Amniotic epithelial cell (primary cell): ENCODE data around the gene SLC29A2.

Experiments used
- DNase-seq: peaks from one replicate; pipeline ENCODE4 v3.0.0-alpha.2; 2010; ENCODE audit warnings: low read depth

Gene SLC29A2

GRCh38 chr11:66371627-66372415 lies at the start of gene SLC29A2:
TSS of gene SLC29A2 (minus strand) at chr11:66371760. CDS start at chr11:66371591, 169 bp downstream.
- DNase-seq, result no peak

- DNase-seq, result no peak
Measured at GRCh38 chr11:66420671-66421476, 49.3 kb upstream of the SLC29A2 start, which contains the start of gene NPAS4. TSS of gene NPAS4 (plus strand) at chr11:66421035. CDS start at chr11:66421180, 145 bp downstream.

DNA sequence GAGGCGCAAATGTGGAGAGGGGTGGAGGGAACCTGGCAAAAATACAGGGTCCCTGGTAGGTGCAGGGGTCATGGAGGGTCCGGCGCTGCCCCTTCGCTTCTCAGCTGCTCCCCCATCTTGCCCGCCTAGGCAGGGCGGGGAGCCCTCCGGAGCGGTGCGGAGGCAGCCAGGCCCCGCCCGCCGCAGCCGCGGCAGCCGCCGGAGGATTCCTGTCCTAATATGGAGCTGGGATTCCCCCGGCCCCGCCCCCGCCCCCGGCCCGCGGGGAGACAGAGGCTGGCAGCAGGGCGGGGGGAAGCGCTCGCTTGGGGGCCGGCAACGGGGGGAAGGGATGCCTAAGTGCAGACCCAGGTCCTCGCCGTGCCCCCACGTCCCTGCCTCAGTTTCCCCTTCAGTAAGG lies 48.3 kb upstream of the SLC29A2 start:
- no peak for DNase-seq

- no peak for DNase-seq
Measured at GRCh38 chr11:66418986-66419308, 47.4 kb upstream of the SLC29A2 start.

DNA sequence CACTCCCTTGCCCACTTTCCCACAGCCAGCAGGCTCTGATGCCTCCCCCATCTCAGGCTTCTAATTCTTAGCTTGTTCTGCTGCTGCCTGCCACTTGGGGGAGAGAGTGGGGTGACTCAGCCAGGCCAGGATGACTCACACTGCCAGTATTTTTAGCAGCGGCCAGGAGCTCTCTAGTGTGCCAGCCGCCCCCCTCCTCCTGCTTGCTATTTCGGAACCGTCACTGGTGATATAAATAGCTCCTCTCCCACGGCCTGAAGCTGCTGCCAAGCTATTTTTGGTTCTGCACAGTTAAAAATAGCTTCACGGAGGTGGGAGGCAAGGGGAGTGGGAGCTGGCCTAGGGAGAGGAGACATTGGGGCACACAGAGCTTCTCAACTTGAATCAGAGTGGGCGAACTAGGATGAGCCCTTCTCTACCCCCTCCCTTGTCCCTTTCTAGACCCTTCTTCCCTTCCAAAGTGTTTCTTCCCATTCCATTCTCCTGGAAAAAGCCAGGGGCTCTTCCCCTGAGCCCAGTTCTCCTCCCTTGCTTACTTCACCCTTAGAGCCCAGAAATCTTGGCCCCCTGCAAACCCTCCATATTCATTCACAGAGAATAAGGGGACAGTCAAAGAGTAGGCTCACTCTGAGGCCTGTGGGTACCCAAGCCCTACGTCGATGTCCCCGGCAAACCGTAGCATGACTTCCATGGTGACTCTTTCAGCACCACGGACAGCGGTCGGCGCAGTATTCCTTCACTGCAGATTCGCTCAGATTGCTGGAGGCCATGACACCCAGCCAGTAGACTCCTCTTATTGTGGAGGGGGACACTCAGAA lies 46.8 kb upstream of the SLC29A2 start:
- peak; percentile 90 for DNase-seq

- no peak for DNase-seq
Measured at GRCh38 chr11:66417000-66417399, 45.4 kb upstream of the SLC29A2 start.

DNA sequence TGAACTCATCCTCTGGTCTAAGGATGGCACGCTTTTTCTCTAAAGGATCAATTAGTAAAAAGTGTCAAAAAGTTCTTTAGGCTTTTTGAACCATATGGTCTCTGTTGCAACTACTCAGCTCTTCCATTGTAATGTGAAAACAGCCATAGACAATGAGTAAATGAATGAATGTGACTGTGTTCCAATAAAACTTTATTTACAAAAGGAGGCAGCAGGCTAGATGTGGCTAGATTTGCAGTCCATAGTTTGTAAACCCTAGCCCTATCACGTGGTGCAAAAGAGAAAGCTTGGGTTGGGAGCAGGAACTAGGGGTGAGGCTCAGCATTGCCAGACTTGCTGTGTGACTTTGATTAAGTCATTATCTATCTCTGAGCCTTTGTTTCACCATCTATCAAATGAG lies 43.9 kb upstream of the SLC29A2 start:
- DNase-seq, result no peak

- peak; percentile 22 for DNase-seq
Measured at GRCh38 chr11:66414120-66414934, 42.8 kb upstream of the SLC29A2 start.

- no peak for DNase-seq
Measured at GRCh38 chr11:66413167-66413566, 41.6 kb upstream of the SLC29A2 start.

GRCh38 chr11:66412110-66412509 lies 40.5 kb upstream of the SLC29A2 start:
- no peak for DNase-seq

DNA sequence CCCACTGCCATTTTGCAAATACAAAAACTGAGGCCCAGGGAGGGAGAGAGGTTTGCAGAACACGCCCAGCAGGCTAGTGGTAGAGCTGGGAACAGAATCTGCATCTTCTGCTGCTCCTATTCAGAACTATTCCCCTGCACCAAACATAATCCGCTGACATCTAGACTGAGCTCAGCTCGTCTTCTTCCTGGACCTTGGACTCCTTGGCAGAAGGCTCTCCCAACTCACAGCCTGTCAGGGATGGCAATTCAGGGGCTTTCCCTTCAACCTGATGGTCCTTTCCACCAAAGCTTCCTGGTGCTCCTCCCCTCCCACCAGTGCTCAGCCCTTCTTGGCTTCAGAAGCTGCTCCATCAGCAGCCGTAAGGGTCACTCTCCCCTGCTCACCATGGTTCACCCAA lies 39.8 kb upstream of the SLC29A2 start:
- DNase-seq, result no peak

DNA sequence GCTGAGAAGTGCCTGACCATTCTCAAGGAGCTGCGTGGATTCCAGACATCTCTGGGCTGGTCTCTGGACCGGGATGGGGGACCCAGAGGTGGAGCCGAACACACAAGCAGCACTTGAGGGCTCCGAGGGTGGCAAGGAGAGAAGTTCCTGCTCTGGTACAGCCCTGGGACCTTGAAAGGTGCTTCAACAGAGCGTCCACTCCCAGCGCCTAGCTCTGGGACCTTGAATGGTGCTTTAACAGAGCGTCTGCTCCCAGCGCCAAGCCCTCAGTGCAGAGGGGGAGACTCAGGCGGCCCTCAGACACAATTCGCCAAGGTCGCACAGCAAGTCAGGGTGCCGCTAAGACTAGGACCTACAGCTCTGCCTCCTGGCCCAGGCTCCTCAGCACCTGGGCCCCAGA lies 38.6 kb upstream of the SLC29A2 start:
- no peak for DNase-seq

GRCh38 chr11:66409226-66409625 lies 37.7 kb upstream of the SLC29A2 start:
- DNase-seq, result no peak

GRCh38 chr11:66408488-66409214 lies 37.1 kb upstream of the SLC29A2 start:
- peak; percentile 83 for DNase-seq

DNA sequence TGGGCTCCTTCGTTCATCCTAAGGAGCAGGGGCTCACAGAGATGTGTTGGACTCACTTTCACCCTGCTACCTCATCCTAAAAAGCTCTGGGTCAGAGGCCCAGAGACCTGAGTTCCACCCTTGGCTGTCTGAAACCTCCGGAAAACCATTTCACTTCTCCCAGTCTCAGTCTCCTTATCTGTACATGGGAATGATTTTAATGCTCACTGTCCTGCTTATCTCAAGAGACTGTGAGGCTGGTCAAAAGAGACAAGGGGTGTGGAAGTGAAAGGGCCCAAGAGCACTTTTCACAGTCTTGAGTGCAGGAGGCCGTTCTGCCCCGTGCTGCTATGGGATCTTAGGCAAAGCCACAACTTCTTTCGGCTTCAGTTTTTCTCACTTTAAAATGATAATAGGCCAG lies 36.1 kb upstream of the SLC29A2 start:
- no peak for DNase-seq

- no peak for DNase-seq
Measured at GRCh38 chr11:66393954-66394353, 22.4 kb upstream of the SLC29A2 start.

GRCh38 chr11:66391322-66391721 lies 19.8 kb upstream of the SLC29A2 start:
- no peak for DNase-seq

DNA sequence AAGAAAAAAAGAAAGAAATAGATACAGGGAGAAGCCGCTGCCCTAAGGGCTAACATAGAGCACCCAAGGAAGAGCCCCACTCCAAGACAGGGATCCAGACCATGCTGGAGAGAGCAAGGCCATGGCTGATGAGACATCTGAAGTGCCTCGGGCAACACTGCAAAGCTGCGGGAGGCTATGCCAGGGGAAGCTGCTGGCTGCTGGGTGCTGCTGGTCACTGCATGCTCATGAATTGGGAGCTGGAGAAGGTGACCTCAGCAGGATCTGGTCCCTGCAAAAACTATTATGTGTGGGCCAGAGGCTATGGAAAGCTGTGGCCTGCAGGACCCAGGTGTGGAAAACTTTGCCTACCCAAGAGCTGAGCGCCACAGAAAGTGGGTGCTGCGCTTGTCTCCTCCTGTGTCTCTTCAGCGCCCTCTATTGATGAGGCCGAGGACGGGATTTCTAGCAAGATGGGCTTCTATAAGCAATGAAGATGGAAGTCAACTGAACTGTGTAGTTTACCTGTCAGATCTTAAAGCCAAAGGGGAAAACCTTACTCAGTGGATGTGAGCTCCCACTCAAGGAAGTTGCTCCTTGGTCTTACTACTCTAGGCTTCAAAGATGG lies 17.3 kb upstream of the SLC29A2 start:
- DNase-seq, result peak; percentile 72

DNA sequence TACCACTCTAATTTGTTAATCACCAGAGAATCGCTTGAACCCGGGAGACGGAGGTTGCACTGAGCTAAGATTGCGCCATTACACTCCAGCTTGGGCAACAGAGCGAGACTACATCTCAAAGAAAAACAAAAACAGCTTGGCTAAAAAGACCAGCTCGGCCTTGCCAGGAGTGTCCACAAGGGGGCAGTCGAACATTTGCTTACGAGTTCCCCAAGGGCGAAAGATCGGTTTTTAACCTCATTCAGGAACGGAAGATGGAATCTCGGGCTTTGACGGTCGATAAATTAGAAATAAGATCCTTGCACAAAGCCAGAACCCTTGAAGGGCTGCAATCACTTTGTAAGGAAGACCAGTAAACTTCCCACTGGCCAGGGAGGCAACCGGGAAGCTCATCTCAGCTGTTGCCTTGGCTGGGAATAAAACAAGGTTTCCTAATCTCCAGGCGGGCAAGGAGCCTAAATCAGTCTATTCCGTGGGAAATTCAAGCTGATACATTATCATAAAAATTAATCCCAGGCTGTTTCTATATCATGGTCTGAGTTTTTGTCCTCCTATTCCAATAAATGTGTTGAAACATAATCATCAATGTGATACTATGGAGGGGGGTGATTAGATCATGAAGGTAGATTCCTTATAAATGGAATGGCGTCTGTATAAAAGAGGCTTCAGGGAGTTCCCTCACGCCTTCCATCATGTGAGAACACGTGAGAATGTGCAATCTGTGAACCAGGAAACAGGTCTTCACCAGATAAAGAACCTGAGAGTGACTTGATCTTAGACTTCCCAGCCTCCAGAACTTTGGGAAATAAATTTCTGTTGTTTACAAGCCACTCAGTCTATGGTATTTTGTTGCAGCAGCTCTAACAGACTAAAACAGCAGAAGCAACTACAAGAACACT lies 14.9 kb upstream of the SLC29A2 start:
- peak; percentile 84 for DNase-seq
